AG09309 (cell line): Measurements from ENCODE around the gene PSMC3IP.
"Not testable (repeated sequence)": the region's sequence is repeated elsewhere in the genome, so short reads cannot be mapped to it uniquely, and the experiment has no call there.

Source experiments
- DNase-seq: peaks from one replicate; pipeline ENCODE4 v3.0.0-alpha.2; 2010; ENCODE audit warnings: low read depth
- H3K4me3 ChIP-seq: 2 replicates; pipeline ENCODE4 v1.5.1; 2011; ENCODE audit warnings: mild to moderate bottlenecking, low read depth, low read length, moderate library complexity; ENCODE audit not compliant: control insufficient read depth
- TF ChIP-seq, protein P1 (sequence below): IDR thresholded peaks from 2 replicates; pipeline ENCODE4 v1.5.1; 2011; ENCODE audit warnings: mild to moderate bottlenecking, low read depth, low read length, inconsistent platforms; ENCODE audit not compliant: insufficient read depth, control insufficient read depth; ENCODE audit errors: missing control alignments

Gene PSMC3IP

DNA sequence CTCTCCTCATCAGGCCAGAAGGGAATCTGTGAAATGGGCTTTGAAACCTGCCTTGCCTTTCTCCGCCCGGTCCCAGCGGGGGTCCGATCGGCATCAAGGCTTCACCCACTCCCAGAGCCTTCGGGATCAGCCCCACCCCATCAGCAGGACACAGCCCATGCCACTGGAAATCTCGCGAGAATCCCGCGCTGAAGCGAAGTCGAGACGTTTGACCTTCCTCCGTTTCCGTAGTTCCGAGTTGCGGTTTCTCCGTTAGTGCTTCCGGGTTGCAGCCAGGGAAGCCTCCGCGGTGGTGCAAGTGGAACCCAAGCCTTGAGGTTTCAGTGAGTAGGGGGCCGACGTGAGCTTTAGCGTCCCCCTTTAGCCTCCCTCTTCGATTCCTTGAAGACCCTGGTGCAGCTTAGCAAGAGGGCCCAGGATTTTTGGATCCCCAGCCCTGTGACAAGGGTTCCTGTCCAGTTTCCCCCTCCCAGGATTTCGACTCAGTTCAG is 15.6 kb downstream of the PSMC3IP start, which contains the start of gene COASY:
COASY (plus strand) TSS at position 252 of the 491 bp plus-strand sequence. CDS start 475 bp downstream, outside the sequence.
- TF ChIP-seq, protein P1, sequence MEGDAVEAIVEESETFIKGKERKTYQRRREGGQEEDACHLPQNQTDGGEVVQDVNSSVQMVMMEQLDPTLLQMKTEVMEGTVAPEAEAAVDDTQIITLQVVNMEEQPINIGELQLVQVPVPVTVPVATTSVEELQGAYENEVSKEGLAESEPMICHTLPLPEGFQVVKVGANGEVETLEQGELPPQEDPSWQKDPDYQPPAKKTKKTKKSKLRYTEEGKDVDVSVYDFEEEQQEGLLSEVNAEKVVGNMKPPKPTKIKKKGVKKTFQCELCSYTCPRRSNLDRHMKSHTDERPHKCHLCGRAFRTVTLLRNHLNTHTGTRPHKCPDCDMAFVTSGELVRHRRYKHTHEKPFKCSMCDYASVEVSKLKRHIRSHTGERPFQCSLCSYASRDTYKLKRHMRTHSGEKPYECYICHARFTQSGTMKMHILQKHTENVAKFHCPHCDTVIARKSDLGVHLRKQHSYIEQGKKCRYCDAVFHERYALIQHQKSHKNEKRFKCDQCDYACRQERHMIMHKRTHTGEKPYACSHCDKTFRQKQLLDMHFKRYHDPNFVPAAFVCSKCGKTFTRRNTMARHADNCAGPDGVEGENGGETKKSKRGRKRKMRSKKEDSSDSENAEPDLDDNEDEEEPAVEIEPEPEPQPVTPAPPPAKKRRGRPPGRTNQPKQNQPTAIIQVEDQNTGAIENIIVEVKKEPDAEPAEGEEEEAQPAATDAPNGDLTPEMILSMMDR = no peak
- H3K4me3 ChIP-seq = peak within 1 kb of the TSS; percentile 69
- peak; percentile 89 for DNase-seq

DNA sequence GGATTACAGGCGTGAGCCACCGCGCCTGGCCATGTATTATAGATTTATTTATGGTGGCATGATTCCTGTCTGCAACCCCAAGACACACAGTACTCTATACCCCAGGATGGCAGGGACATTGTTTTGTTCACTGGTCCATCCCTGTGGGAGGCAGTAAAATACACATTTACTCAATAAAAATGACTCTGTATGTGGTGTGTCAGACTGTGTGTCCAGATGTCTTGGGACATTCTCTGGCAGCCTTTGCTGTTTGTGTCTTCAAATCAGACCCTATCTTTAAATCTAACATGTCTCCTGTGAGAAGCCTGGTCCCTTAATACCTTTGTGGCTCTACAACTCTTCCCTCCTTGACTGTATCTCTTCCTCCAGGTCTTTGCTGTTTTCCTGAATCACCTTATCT is 17.3 kb downstream of the PSMC3IP start:
- no peak for DNase-seq
- TF ChIP-seq, protein P1 = no peak
- H3K4me3 ChIP-seq = no peak overlapping the region

DNA sequence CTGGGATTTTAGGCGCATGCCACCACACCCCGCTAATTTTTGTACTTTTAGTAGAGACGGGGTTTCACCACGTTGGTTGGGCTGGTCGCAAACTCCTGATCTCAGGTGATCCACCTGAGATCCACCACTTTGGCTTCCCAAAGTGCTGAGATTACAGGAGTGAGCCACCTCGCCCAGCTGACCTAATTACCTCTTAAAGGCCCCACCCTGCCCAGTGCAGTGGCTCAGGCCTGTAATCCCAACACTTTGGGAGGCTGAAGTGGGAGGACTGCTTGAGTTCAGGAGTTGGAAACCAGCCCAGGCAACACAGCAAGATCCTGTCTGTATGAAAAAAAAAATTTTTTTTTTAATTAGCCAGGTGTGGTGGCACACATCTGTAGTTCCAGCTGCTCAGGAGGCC is 18.5 kb downstream of the PSMC3IP start:
- DNase-seq = no peak
- TF ChIP-seq, protein P1 = no peak
- H3K4me3 ChIP-seq = no peak overlapping the region

DNA sequence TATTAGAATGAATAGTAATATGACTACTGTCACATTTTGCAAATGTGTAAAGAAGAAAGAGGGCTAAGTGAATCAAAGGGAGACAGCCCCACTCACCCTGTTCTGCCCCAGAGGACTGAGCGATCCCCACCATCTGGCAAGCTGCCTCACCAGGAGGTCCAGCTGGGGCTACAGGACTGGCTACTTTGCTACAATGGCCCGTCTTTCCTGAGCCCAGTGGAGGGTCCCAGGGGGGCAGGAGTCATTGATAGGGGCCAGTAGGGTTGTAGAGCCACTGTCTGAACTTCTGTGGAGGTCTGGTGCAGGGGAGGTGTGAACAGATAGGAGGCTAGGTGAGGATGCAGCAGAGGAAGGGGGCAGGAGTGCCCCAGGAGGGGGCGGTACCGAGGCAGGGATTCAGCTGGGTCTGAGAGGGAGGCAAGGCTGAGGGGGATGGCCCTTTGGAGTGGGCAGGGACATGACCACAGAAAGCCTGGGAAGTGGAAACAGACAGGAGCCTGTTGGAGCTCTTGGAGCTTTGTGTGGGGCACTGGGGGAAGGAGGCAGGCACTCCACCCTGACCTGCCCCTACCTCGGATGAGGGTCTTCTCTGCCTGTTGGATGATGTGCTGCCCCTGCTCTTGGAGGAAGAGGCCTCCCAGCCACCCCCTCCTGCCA is 21.4 kb downstream of the PSMC3IP start:
- not testable (repeated sequence) for DNase-seq, H3K4me3 ChIP-seq

DNA sequence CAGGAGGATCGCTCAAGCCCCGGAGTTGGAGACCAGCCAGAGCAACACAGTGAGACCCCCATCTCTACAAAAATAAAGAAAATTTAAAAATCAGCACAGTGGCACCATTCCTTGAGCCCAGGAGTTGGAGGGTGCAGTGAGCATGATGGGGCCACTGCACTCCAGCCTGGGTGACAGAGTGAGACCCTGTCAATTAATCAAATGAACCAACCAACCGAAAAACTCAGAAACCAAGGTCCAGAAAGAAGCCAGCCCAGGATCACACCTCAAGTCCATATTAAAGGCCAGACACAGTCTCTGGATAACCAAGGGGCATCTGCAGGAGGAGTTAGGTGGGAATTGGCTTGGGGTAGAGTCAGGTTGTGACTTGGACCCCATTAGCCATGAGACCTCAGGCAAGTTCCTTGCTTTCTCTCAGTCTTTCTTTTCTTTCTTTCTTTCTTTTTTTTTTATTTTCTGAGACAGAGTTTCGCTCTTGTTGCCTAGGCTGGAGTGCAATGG is 22.4 kb downstream of the PSMC3IP start:
- DNase-seq = no peak
- TF ChIP-seq, protein P1 = no peak
- peak overlapping the region; percentile 97 for H3K4me3 ChIP-seq

DNA sequence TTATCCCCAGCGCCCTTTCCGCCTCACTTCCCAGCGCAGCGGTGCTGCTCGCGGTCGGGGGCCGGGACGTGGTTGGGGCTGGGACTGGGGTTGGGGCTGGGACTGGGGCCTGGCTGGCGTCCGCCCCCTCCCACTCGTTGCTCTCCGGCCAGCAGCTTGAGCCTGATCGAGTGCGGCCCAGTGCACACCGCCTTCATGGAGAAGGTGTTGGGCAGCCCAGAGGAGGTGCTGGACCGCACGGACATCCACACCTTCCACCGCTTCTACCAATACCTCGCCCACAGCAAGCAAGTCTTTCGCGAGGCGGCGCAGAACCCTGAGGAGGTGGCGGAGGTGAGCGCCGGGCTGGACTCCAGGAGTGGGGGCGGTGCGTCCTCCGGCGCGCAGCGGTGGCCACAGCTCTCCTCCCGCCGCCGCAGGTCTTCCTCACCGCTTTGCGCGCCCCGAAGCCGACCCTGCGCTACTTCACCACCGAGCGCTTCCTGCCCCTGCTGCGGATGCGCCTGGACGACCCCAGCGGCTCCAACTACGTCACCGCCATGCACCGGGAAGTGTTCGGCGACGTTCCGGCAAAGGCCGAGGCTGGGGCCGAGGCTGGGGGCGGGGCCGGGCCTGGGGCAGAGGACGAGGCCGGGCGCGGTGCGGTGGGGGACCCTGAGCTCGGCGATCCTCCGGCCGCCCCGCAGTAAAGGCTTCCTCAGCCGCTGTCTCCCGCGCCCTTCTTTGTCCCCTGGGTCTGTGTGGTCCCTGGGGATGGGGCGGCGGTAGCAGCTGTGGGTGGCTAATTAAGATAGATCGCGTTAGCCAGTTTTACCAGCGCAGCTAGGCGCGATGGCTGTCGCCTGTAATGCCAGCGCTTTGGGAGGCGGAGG is 23.0 kb downstream of the PSMC3IP start:
- no peak for DNase-seq
- H3K4me3 ChIP-seq = peak overlapping the region; percentile 97
- TF ChIP-seq, protein P1 = no peak

DNA sequence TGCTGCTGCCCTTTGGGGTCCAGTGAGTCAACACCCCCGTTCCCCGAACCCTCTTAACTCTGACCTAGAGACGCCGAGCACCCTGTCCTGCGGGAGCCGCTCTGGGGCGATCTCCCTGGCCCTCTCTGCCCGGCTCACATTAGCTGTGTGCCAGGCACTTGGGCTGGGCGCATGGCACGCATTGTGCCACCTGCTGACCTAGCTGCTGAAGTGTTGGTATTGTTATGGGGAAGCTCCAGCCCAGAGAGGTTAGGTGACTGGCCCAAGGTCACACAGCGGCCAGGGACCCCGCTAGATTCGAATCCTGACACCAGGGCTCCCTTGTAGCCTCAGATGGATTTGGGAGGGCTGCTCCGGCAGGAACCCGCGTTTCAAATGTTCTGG is 23.7 kb downstream of the PSMC3IP start:
- TF ChIP-seq, protein P1 = peak; percentile 14
- peak overlapping the region; percentile 97 for H3K4me3 ChIP-seq
- no peak for DNase-seq
